ENCODE results near the gene YEATS2.
A peak's percentile ranks its signal among the peaks of the same experiment; 100 is the strongest.
"Not testable (repeated sequence)": the region's sequence is repeated elsewhere in the genome, so short reads cannot be mapped to it uniquely, and the experiment has no call there.

The YEATS2 gene

DNA sequence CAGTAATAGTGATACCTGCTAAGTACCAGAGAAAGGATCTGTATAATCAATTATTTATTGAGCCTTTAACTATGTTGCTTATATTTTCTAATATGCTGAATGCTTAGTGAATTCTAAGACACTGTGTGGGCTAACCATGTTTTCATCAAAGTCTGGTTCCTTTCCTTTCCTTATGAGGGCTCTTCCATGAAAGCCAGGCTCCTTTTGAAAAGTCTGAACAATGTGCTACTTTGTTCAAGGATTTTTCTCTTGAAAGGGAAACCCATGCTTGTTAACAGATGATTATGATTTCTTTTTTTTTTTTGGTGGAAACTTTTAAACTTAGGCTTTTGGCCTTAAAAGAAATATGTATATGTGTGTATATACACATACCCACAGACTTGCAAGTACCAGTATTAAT is 17.0 kb downstream of the YEATS2 start:
- no peak for DNase-seq (ENCODE audit: low read depth, low spot score)

DNA sequence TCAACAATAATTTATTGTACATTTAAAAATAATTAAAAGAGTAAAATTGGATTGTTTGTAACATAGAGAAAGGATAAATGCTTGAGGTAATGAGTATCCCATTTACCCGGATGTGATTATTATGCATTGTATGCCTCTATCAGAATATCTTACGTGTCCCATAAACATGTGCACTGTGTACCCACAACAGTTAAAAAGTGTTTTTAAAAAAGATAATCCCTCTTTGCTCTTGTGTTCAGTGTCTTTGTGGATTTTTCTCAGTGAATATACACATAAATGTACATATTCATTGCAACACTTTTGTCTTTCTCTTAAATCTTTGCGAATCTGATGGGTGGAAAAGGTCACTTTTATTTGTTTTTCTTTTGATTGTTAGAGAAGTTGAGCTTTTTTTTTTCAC is 20.4 kb downstream of the YEATS2 start:
- no peak for DNase-seq (ENCODE audit: low read depth, low spot score)

DNA sequence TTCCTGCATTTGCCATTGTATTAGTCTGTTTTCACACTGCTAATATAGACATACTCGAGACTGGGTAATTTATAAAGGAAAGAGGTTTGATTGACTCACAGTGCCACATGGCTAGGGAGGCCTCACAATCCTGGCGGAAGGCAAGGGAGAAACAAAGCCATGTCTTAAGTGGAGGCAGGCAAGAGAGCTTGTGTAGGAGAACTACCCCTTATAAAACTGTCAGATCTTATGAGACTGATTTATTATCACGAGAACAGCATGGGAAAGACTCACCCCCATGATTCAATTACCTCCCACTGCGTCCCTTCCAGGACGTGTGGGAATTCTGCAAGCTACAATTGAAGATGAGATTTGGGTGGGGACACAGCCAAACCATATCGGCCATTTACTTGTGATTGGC is 27.8 kb downstream of the YEATS2 start:
- no peak for DNase-seq (ENCODE audit: low read depth, low spot score)

DNA sequence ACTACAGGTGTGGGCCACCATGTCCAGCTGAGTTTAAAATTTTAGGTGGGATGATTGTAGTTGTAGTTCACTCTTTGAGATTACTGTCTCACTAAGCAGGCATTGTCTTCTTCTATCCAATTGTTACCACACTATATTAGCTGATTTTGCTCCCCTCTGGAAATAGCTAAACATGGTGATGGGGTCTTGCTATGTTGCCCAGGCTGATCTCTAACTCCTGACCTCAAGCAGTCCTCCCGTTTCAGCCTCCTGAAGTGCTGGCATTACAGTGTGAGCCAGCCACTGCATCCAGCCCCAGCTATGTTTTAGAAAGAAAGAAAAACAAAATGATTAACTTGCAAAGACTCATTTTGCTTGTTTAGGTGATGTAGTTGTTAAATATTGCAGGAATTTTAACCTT is 30.6 kb downstream of the YEATS2 start:
- DNase-seq (ENCODE audit: low read depth, low spot score), result no peak

DNA sequence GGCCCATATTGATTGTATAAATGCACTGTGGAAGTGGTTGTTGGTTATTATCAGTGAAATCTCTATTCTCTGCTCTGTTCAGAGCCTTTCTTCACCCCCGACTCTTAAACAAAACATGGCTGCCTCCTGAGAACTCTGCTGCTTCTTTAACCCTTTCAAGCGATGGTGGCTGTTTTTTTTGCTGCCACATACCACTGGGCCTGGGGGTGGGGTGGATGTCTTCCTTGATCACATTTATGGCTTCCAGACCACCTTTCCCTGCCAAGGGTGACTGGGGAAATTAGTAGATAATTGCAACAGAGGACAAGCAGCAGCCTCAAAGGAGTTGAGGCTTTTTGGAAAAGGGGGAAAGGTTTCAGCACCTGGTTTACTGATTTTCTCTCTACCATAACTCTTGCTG is 32.8 kb downstream of the YEATS2 start:
- no peak for DNase-seq (ENCODE audit: low read depth, low spot score)

DNA sequence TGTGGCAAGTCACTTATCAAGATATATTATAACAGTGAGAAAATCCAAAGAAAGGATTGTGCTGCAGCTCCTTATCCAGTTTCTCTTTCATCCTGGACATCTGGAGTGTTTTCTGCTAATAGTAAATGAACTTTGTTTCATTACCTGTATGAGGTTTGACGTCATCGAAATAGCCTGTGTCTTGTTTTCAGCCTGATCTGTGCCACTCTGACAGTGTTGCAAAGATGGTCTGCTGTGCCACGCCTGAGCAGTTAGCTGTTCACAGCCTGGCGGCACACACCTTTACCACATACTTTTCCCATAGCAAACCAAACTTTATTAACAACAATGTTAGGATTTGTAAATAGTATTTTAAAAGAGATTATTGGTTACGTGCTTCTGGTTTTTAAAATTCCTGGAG is 34.0 kb downstream of the YEATS2 start:
- no peak for DNase-seq (ENCODE audit: low read depth, low spot score)

DNA sequence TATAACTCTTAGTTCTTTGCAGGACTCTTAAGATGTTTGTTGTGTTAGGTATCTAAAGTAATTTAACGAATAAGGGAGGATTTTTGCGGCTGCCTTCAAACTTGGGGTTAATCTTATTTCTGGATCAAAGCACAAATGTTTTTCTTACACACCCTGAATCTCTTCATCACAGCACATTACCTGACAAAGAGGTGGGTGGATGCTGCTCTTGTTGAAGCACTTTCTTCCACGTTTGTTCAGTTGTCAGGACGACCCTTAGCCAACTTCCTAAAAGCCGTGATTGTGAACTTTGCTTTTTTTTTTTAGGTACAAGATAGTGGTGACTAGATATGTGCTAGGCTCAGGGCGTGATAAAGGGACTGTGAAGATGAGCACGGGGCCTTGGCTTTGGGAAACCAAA is 36.0 kb downstream of the YEATS2 start:
- no peak for DNase-seq (ENCODE audit: low read depth, low spot score)

DNA sequence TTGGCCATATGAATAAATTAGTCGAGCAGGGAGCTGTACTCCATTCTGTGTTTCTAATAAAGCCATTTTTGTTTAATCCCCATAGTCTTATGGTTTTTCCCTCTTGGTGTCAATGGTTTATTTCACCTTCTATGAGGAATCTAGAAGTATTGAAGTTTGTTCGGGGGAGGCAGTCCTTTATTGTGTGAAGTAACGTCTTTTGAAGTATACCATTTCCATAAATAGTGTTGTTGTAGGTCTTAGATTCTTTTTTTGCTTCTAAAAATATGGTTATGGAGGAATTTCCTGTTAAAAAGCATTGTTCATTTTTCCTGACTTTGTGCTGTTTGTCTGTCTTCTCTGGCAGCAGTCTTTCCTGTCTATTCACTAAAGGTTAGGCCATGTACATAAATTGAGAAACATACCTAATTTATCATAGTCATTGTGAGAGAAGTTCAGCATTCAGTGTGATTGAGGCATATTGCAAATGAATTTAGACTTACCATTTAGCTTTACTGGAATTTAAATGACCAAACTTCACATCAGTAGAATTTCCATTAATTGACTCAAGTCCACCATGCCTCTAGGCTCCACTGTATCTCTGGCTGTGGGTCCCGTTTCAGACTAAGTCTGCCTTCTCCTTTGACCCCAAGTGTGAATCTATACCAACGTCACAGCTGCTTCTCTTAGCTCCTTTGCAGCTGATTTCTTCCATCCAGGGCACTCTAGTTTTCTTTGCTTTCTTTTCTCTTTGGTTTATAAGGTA is 37.3 kb downstream of the YEATS2 start:
- DNase-seq (ENCODE audit: low read depth, low spot score), result no peak

DNA sequence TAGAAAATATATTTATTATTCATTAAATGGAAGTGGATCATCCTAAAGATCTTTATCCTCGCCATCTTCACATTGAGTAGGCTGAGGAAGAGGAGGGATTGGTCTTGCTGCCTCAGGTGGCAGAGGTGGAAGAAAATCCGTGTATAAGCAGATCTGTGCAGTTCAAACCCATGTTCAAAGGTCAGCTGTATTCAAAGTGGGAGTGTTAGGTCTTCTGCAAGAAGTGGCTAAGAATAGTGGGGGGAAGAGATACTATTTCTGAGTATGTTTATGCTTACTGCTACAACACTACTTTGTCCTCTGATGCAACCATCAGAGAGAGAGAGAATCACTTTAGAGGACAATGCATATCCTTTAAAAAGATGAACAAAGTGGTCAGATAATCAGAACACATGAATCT is 39.5 kb downstream of the YEATS2 start:
- DNase-seq (ENCODE audit: low read depth, low spot score), result no peak

DNA sequence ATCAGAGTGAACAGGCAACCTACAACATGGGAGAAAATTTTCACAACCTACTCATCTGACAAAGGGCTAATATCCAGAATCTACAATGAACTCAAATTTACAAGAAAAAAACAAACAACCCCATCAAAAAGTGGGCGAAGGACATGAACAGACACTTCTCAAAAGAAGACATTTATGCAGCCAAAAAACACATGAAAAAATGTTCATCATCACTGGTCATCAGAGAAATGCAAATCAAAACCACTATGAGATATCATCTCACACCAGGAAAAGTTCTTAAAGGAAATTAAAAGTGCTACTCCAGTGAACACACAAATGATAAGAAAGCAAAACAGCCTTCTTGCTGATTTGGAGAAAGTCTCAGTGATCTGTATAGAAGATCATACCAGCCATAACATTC is 42.6 kb downstream of the YEATS2 start:
- DNase-seq (ENCODE audit: low read depth, low spot score), result not testable (repeated sequence)

DNA sequence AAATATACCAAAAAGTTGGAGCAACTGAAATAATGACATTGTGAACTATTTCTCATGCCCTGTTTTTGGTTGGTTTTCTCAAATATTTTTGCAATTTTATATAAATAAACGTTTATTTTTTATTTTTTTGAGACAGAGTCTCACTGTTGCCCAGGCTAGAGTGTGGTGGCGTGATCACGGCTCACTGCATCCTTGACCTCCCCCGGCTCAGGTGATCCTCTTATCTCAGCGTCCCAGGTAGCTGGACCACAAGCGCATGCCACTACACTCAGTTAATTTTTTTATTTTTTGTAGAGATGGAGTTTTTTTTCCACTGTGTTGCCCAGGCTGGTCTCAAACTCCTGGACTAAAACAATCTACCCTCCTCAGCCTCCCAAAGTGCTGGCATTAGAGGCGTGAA is 45.6 kb downstream of the YEATS2 start:
- no peak for DNase-seq (ENCODE audit: low read depth, low spot score)

DNA sequence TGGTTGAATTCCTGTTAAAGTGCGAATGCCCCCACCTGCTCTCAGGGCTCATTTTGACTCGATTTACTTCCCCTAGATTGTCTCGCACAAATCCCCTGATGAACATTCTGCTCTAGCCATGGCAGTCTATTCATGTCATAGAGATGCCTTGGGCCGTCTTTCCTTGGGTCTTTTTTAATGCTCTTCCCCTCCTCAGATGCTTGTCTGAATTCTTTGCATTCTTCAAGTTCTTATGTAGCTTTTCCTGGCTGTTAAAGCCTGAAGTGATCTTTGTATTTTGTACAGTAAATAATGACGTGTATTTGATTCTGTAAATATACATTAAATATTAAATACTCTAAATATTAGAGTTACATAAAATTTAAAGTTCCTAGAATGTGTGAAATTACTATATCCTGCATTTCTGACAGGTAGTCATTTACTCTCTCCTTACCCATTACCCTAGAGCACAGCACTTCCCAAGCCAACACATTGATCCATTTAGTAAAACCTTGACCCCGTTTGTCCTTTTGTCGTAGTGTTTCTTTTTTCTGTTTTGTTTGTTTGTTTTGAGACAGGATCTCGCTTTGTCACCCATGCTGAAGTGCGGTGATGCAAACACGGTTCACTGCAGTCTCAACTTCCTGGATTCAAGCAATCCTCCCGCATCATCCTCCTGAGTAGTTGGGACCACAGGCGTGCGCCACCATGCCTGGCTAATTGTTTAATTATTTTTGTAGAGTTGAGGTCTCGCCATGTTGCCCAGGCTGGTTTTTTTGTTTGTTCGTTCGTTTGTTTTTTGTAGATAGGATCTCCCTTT is 47.9 kb downstream of the YEATS2 start:
- no peak for DNase-seq (ENCODE audit: low read depth, low spot score)

DNA sequence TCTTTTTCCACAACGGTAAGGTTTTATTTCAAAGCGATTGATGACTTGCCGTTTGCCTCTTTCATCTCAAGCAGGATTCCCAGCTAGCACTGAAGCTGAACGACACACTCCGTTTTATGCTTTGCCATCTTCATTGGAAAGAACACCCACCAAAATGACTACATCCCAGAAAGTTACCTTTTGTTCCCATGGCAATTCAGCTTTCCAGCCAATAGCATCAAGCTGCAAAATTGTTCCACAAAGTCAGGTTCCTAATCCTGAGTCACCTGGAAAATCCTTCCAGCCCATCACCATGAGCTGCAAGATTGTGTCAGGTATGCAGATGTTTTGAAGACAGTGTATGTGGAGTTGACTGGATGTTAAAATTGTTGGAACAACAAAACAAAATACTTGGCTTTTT is 56.5 kb downstream of the YEATS2 start:
- no peak for DNase-seq (ENCODE audit: low read depth, low spot score)

DNA sequence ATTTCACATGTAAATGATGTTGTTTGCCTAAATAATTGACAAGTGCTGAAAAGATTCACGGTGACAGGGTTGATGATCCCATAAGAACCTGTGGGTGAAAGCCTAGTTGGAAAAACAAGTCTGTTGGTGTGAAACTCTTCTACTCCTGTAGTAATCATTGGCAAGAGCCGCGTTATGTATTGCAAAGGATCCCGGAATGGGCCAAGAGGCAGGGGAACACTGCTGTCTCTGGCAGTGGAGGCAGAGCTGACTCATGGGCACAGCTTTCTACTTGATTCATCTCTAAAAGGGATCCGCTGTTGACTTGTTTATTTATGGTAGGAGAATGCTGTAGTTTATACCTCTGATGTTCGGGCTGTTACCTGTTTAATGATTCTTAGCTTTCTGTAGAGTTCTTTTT is 64.7 kb downstream of the YEATS2 start:
- DNase-seq (ENCODE audit: low read depth, low spot score), result no peak

DNA sequence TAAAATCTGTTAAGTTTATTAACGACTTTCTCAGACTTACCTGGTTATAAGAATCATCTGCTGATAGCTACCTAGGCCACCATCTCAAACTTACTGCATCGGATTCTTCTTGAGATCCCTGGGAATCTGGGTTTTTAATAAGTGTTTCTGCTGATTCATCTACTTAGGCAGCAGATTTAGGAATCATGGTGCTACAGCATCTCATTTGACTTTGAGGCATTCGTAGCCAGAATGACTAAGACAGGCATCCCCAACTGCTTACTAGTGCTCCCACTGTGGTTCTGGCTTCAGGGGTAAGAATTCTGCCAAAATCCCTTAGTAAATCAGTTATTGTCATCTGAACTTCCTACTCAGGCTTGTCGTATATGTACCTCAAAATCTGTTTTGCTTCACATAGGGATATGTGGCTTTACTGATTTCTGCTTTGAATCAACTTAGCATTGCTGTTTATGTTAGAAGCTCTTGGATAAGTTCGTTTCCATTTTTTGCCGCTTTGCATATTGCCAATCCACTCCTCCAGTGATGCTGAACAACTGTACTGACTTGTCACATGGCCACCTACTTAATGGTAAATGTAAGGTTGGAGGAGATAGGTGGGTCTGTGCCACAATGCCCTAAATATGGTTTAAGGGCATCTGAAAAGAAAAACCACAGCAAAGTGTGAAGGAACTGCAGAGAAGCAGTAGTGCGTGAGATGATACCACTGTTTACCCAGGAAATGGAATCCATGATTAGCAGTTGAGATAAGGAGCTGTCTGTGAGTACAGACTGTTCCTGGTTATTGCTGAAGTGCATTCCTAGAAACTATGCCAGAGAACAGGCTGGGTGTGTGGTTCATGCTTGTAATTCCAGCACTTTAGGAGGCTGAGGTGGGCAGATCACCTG is 67.5 kb downstream of the YEATS2 start:
- no peak for DNase-seq (ENCODE audit: low read depth, low spot score)

DNA sequence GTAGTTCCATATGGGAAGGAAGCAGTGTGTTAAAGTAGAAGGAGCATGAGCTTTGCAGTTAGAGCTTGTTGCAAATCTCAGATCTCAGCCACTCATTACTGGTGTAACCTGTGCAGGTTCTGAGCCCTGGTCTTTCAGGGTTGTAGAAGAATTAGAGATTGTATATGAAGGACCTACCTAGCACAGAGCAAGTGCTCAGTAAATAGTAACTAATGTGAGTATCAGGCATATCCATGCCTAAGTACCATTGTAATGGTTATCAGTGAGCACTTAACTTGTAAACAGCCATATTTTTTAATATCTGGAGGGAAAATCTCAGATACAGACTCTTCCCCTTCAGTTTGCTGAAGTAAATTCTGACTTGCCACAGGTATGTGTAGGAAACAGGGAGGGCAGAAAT is 68.5 kb downstream of the YEATS2 start:
- no peak for DNase-seq (ENCODE audit: low read depth, low spot score)

DNA sequence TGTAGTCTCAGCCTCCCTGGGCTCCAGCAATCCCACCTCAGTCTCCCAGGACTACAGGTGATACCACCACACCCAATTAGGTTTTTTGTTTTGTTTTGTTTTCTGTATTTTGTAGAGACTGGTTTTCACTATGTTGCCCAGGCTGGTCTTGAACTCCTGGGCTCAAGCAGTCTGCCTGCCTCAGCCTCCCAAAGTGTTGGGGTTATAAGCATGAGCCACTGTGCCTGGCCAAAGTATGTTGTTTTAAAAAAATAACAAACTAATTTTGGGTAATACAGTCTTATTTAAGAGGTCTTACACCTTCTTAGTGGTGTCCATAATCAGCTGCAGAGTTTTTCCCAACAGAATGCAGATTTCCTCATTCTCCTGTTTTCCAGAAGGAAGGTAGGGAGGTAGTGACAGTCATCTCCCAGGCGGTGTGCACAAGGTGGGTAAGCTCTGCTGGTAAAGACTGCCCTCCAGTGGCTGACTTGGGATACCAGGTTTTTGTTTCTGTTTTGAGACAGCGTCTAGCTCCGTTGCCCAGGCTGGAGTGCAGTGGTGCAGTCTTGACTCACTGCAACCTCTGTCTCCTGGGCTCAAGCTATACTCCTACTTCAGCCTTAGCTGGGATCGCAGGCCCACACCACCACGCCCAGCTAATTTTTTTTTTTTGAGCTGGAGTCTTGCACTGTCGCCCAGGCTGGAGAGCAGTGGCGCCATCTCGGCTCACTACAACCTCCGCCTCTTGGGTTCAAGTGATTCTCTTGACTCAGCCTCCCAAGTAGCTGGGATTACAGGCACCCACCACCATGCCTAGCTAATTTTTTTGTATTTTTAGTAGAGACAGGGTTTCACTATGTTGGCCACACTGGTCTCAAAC is 69.4 kb downstream of the YEATS2 start:
- peak; percentile 20 for DNase-seq (ENCODE audit: low read depth, low spot score)

DNA sequence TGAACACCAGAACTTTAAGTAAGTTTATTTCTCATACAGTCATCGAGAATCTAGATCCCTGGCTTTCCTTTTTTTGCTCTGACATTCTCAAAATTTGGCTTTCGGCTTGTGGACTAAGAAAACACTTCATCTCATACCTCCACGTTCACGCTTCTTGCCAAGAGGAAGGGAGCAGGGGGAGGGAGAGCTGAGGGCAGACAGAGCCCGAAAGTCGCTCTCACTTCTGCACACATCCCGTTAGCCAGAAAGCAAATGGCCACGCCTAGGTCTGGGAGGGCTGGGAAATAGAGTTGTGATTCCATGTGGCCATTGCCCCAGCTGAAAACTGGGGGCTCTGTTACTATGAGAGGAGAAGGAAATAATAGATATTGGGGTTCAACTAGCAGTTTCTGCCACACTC is 70.5 kb downstream of the YEATS2 start:
- no peak for DNase-seq (ENCODE audit: low read depth, low spot score)

DNA sequence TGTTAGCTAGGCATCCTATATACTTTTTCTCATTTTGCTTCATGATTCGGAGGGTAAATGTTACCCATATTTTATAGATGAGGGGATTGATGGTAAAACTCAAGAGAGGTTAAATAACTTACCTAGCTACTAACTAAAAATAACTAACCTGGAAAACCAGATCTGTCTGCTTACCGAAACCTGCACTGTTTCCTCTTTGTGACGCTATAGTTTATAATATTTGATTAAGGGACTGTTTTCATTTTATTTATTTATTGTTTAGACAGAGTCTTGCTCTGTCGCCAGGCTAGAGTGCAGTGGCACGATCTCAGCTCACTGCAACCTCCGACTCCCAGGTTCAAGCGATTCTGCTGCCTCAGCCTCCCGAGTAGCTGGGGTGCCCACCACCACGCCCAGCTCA is 71.9 kb downstream of the YEATS2 start:
- DNase-seq (ENCODE audit: low read depth, low spot score), result no peak

DNA sequence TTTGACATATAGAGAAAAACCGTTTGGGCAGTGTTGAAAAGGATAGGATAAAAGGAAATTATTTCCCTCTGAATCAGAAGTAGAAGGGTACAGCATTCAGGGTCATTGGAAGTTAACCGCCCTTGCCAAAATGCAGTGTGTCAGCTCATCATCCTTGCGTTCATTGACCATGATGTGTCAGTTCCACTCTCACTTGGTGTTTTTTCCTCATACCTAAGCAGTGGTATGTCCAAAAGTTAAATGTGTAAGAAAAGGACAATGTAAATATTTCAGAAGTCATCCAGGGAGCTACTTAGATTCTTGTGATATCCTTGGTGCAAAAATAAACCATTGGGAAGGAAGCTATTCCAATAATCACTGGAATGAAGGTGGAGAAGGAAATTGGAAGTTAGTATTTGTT is 77.0 kb downstream of the YEATS2 start:
- no peak for DNase-seq (ENCODE audit: low read depth, low spot score)

DNA sequence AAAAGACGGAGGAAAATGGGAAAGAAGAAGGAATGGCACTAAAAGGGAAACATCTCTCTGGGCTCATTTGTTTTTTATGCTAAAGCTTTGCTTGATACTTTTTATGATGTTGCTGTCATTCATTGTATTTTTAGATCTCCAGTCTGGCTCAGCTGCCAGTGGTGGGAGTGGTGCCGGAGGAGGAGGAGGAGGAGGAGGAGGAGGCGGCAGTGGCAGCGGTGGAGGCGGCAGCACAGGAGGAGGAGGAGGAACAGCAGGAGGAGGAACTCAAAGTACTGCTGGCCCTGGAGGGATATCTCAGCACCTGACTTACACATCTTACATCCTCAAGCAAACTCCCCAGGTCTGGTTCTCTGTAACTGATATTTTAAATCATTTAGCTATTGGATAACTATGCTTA is 78.2 kb downstream of the YEATS2 start:
- no peak for DNase-seq (ENCODE audit: low read depth, low spot score)
